PC-3 (cell line): ENCODE results near the gene MAGI2. TPM values are rescaled to one million over a fixed set of nuclear protein-coding genes. Genes with fewer than 3 reads are reported as not detected.
A peak's percentile ranks its signal among the peaks of the same experiment; 100 is the strongest.

Experiments used
- ATAC-seq: fragments of 200-7000 bp; cut with Tn5 transposase; 2 replicates; pipeline ENCODE4 v1.9.1; 2020; ENCODE audit warnings: mild to moderate bottlenecking, moderate library complexity
- BruUV-seq: library from RNA; stranded (reverse); fragments of 400-500 nt; replicated peaks from 2 replicates; lab custom pipeline; 2021; lab: Mats Ljungman, UMichigan
- CTCF ChIA-PET: fragments of 300-600 bp; sonication (Branson Sonifier 250); formaldehyde crosslinking; loops from one replicate; lab custom pipeline; 2022; ENCODE audit warnings: antibody characterized with exemption; lab: Charles Lee
- POLR2A ChIA-PET: fragments of 300-600 bp; sonication (Branson Sonifier 250); formaldehyde crosslinking; loops from one replicate; lab custom pipeline; 2022; ENCODE audit warnings: antibody characterized with exemption; ENCODE audit not compliant: unreplicated experiment; lab: Charles Lee
- DNase-seq: peaks from one replicate; pipeline ENCODE4 v3.0.0-alpha.2; 2015
- H2AFZ ChIP-seq: fragments of 300-600 bp; sonication (generic); 2 replicates; pipeline ENCODE4 v1.6.0; 2016; ENCODE audit warnings: antibody characterized with exemption, low read length
- H3F3A ChIP-seq: fragments of 300-600 bp; sonication (generic); one replicate; pipeline ENCODE4 v1.6.0; 2017; ENCODE audit warnings: antibody characterized with exemption, low read length, control low read depth, mild to moderate bottlenecking; ENCODE audit not compliant: unreplicated experiment
- H3K27ac ChIP-seq: fragments of 300-600 bp; sonication (generic); 2 replicates; pipeline ENCODE4 v1.5.1; 2016; ENCODE audit warnings: mild to moderate bottlenecking, low read length
- H3K27me3 ChIP-seq: fragments of 300-600 bp; sonication (generic); 2 replicates; pipeline ENCODE4 v1.6.1; 2016; ENCODE audit warnings: low read length, mixed read lengths
- H3K36me3 ChIP-seq: fragments of 300-600 bp; sonication (generic); 2 replicates; pipeline ENCODE4 v1.6.1; 2016; ENCODE audit warnings: low read depth, mixed run types, low read length, mixed read lengths
- H3K4me1 ChIP-seq: fragments of 300-600 bp; sonication (generic); 2 replicates; pipeline ENCODE4 v1.5.1; 2016; ENCODE audit warnings: low read length; ENCODE audit not compliant: insufficient read depth
- H3K4me2 ChIP-seq: fragments of 300-600 bp; sonication (generic); 2 replicates; pipeline ENCODE4 v1.6.0; 2016; ENCODE audit warnings: low read length
- H3K4me3 ChIP-seq: fragments of 300-600 bp; sonication (generic); 2 replicates; pipeline ENCODE4 v1.5.1; 2016; ENCODE audit warnings: mild to moderate bottlenecking, low read length, mixed read lengths
- H3K79me2 ChIP-seq: fragments of 300-600 bp; sonication (generic); 2 replicates; pipeline ENCODE4 v1.6.1; 2017; ENCODE audit warnings: low read length, mixed read lengths
- H3K9ac ChIP-seq: fragments of 300-600 bp; sonication (generic); 2 replicates; pipeline ENCODE4 v1.6.0; 2016; ENCODE audit warnings: mild to moderate bottlenecking, low read length
- H3K9me2 ChIP-seq: fragments of 300-600 bp; sonication (generic); replicated peaks from 2 replicates; pipeline ENCODE4 v1.6.1; 2016; ENCODE audit warnings: mixed run types, low read length, mixed read lengths
- H3K9me3 ChIP-seq: fragments of 300-600 bp; sonication (generic); 2 replicates; pipeline ENCODE4 v1.6.1; 2016; ENCODE audit warnings: low read length, mixed read lengths
- H4K20me1 ChIP-seq: fragments of 300-600 bp; sonication (generic); 2 replicates; pipeline ENCODE4 v1.6.1; 2016; ENCODE audit warnings: low read length, mixed read lengths
- EZH2 ChIP-seq: fragments of 300-600 bp; sonication (generic); IDR thresholded peaks from one replicate; pipeline ENCODE4 v1.6.1; 2017; ENCODE audit warnings: antibody characterized with exemption, mild to moderate bottlenecking, low read length; ENCODE audit not compliant: unreplicated experiment
- EZH2phosphoT487 ChIP-seq: fragments of 300-600 bp; sonication (generic); IDR thresholded peaks from 2 replicates; pipeline ENCODE4 v1.6.1; 2018; ENCODE audit warnings: mild to moderate bottlenecking, antibody characterized with exemption, low read length, borderline replicate concordance
- intact Hi-C: fragments of 100-400 bp; cut with micrococcal nuclease; formaldehyde crosslinking; loops from 2 replicates; pipeline ENCODE4 v1.9.0; 2023
- total RNA-seq: library from RNA; depleted of rRNA; stranded (reverse); fragments of >200 nt; gene quantifications from 2 replicates; pipeline ENCODE4 v1.2.3, GENCODE V29; 2014
- TF ChIP-seq, protein P1 (sequence below): fragments of 300-600 bp; sonication (generic); conservative IDR thresholded peaks from 2 replicates; pipeline ENCODE4 v1.5.1; 2017; ENCODE audit warnings: antibody characterized with exemption, low read depth, mild to moderate bottlenecking, low read length

Gene MAGI2
- total RNA-seq, 1 experiment from 2014 or later, result not detected

DNA sequence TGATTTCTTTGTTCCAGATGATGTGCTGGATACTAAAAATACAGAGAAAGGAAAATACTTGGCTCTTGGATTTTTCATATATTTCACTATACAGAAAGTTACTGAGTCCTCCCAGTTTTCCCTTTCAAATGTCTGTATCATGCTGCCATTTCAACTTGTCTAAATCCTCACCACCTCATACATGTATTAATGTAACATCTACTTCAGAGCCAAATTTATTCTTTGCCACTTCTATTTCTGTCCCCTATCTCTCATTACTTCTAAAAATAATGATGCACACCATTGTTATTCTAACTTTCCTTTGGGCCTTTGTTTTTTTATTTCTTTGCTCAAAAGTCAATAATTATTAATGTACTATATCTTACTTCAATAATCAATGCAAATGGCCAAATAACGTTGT is 312.2 kb downstream of the MAGI2 start:
- CTCF ChIA-PET, result no interaction called here

DNA sequence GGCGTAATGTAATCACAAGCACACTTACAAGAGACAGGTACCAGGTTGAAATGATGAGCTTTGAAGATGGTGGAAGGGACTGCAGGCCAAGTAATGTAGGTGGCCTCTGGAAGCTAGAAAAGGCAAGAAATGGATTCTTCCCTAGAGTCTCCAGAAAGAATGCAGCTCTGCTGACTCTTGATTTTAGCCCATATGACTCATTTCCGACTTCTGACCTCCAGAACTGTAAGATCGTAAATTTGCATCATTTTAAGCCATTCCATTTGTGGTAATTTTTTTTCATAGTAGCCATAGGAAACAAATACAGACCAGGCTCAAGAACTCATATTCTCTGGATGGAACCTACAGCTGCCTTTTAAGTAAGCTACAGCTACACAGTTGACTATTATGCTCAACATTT is 315.5 kb downstream of the MAGI2 start:
- POLR2A ChIA-PET, result no interaction called here
- intact Hi-C loops, result no loop called here
- Histone ChIP-seq H4K20me1 (no peaks in the 10 kb centered on the region), H3K9me3 (no peaks in the 10 kb centered on the region), H3K36me3 (no peaks in the 10 kb centered on the region), H3K4me2 (no peak overlapping the region), H3K4me1 (peaks cover 14% of the 10 kb centered on the region; the same call in 1 of the 2 replicates), H3K9me2 (no peaks in the 10 kb centered on the region), H2AFZ (no peak overlapping the region), H3K27me3 (no peaks in the 10 kb centered on the region), H3K27ac (no peak overlapping the region), H3K9ac (no peak overlapping the region), H3F3A (no peaks in the 10 kb centered on the region), H3K4me3 (no peak overlapping the region), H3K79me2 (no peaks in the 10 kb centered on the region)
- DNase-seq, result peak; percentile 69
- TF ChIP-seq EZH2phosphoT487 (no peak), EZH2 (no peak)
- TF ChIP-seq, protein P1, sequence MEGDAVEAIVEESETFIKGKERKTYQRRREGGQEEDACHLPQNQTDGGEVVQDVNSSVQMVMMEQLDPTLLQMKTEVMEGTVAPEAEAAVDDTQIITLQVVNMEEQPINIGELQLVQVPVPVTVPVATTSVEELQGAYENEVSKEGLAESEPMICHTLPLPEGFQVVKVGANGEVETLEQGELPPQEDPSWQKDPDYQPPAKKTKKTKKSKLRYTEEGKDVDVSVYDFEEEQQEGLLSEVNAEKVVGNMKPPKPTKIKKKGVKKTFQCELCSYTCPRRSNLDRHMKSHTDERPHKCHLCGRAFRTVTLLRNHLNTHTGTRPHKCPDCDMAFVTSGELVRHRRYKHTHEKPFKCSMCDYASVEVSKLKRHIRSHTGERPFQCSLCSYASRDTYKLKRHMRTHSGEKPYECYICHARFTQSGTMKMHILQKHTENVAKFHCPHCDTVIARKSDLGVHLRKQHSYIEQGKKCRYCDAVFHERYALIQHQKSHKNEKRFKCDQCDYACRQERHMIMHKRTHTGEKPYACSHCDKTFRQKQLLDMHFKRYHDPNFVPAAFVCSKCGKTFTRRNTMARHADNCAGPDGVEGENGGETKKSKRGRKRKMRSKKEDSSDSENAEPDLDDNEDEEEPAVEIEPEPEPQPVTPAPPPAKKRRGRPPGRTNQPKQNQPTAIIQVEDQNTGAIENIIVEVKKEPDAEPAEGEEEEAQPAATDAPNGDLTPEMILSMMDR, result no peak
- BruUV-seq, result no TSS peak
- CTCF ChIA-PET, result no interaction called here
- peak; percentile 70 for ATAC-seq

More for the DNA sequence above, 312.2 kb downstream of the MAGI2 start:
- Histone ChIP-seq H3K9me3 (no peaks in the 10 kb centered on the region), H4K20me1 (no peaks in the 10 kb centered on the region), H3K27me3 (no peaks in the 10 kb centered on the region), H3K9me2 (no peaks in the 10 kb centered on the region), H3K36me3 (no peaks in the 10 kb centered on the region), H3K4me1 (peaks cover 7% of the 10 kb centered on the region; the same call in 1 of the 2 replicates), H3K4me2 (no peak overlapping the region), H3K79me2 (no peaks in the 10 kb centered on the region), H3K27ac (no peak overlapping the region), H3K4me3 (no peak overlapping the region), H3F3A (no peaks in the 10 kb centered on the region), H3K9ac (no peak overlapping the region), H2AFZ (no peak overlapping the region)
- TF ChIP-seq EZH2phosphoT487, result no peak
- no peak for TF ChIP-seq EZH2
- TF ChIP-seq, protein P1, result no peak
- DNase-seq (no peak), ATAC-seq (no peak)
- BruUV-seq, result no TSS peak
- intact Hi-C loops, result no loop called here
- POLR2A ChIA-PET, result no interaction called here

DNA sequence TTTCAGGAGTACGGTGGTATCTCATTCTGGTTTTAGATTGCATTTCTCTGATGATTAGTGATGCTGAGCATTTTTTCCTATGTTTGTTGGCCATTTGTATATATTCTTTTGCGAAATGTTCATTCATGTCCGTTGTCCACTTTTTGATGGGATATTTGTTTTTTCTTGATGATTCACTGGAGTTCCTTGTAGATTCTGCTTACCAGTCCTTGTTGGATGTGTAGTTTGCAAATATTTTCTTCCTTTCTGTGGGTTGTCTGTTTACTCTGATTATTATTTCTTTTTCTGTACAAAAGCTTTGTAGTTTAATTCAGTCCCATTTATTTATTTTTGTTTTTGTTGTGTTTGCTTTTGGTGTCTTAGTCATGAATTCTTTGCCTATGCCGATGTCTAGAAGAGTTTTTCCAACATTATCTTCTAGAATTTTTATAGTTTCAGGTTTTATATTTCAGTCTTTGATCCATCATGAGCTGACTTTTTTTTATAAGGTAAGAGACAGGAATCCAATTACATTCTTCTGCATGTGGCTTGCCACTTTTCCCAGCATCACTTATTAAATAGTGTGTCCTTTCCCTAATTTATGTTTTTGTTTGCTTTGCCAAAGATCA is 320.5 kb downstream of the MAGI2 start:
- H3K4me3 ChIP-seq, result no peak overlapping the region
- no peaks in the 10 kb centered on the region for H3F3A ChIP-seq
- no peaks in the 10 kb centered on the region for H3K9me2 ChIP-seq
- no peaks in the 10 kb centered on the region for H4K20me1 ChIP-seq
- H3K9ac ChIP-seq, result no peak overlapping the region
- no peaks in the 10 kb centered on the region for H3K36me3 ChIP-seq
- ChIA-PET CTCF (no interaction called here), POLR2A (no interaction called here)
- TF ChIP-seq, protein P1, result no peak
- TF ChIP-seq EZH2, result no peak
- no peak for TF ChIP-seq EZH2phosphoT487
- no peaks in the 10 kb centered on the region for H3K27me3 ChIP-seq
- no peaks in the 10 kb centered on the region for H3K79me2 ChIP-seq
- no peaks in the 10 kb centered on the region for H3K9me3 ChIP-seq
- intact Hi-C loops, result loop anchor here (1.0 to 5.0 kb wide), 3 partner anchors 37 to 161 kb away; no protein-coding TSS in a partner anchor
- ATAC-seq, result peak; percentile 93
- H3K4me1 ChIP-seq, result peaks cover 19% of the 10 kb centered on the region
- H2AFZ ChIP-seq, result no peak overlapping the region
- no TSS peak for BruUV-seq
- H3K27ac ChIP-seq, result peak overlapping the region; percentile 33
- peak; percentile 76 for DNase-seq
- H3K4me2 ChIP-seq, result peak overlapping the region; percentile 39; the same call in 1 of the 2 replicates
